Measurements from ENCODE around the gene SLC4A1. TPM values are rescaled to one million over a fixed set of nuclear protein-coding genes. Genes with fewer than 3 reads are reported as not detected.

Gene SLC4A1
- total RNA-seq, 1 experiment from 2014 or later: not detected

- Histone ChIP-seq H3K9me2 (replicated peaks; ENCODE audit: low read length) (no peaks in the 10 kb centered on the region), H3K4me3 (ENCODE audit: low read length) (no peak overlapping the region), H4K20me1 (ENCODE audit: low read length) (no peaks in the 10 kb centered on the region), H3K36me3 (ENCODE audit: low read depth, low read length) (peaks cover 68% of the 10 kb centered on the region), H3K9ac (ENCODE audit: low read length) (no peak overlapping the region), H3F3A (ENCODE audit: low read length, unreplicated experiment) (no peaks in the 10 kb centered on the region), H3K4me1 (ENCODE audit: insufficient read depth, low read length) (peaks cover 31% of the 10 kb centered on the region), H3K9me3 (ENCODE audit: low read length) (no peaks in the 10 kb centered on the region), H3K79me2 (ENCODE audit: low read length) (peaks cover 13% of the 10 kb centered on the region), H2AFZ (ENCODE audit: low read length) (no peak overlapping the region), H3K27ac (ENCODE audit: low read length) (no peak overlapping the region), H3K4me2 (ENCODE audit: low read length) (no peak overlapping the region), H3K27me3 (ENCODE audit: low read length) (no peaks in the 10 kb centered on the region)
- CTCF ChIA-PET: interaction anchor here (0.5 to 1.4 kb wide), 3 partner anchors 30 to 134 kb away, joined by 3 to 4 read pairs (median 3); no protein-coding TSS in a partner anchor
- POLR2A ChIA-PET (ENCODE audit: unreplicated experiment): no interaction called here
- no peak for TF ChIP-seq EZH2 (IDR thresholded peaks at IDR 0.05; ENCODE audit: low read length, unreplicated experiment)
- TF ChIP-seq CTCF (conservative IDR thresholded peaks at IDR 0.05; ENCODE audit: low read depth, low read length): no peak
- TF ChIP-seq EZH2phosphoT487 (IDR thresholded peaks at IDR 0.05; ENCODE audit: borderline replicate concordance, low read length): no peak
- ATAC-seq (no peak), DNase-seq (no peak)
- no TSS peak for BruUV-seq (replicated peaks)
- intact Hi-C loops (cut with micrococcal nuclease): no loop called here
Observed at GRCh38 chr17:44211281-44212265, 56.4 kb downstream of the SLC4A1 start.

- H3K9ac ChIP-seq (ENCODE audit: low read length): no peak overlapping the region
- ChIA-PET CTCF (interaction anchor here (0.5 to 1.5 kb wide), 8 partner anchors 8 to 135 kb away, joined by 3 to 11 read pairs (median 4); partner anchors contain the start of gene GRN), POLR2A (ENCODE audit: unreplicated experiment) (interaction anchor here (0.6 to 0.7 kb wide), 2 partner anchors 95 to 147 kb away, joined by 3 to 4 read pairs; no protein-coding TSS in a partner anchor)
Observed at GRCh38 chr17:44210342-44211192, 57.4 kb downstream of the SLC4A1 start.

More at GRCh38 chr17:44210342-44211192, 57.4 kb downstream of the SLC4A1 start:
- ATAC-seq: peak; percentile 81
- Histone ChIP-seq H3K4me2 (ENCODE audit: low read length) (peak overlapping the region; percentile 3; the same call in 1 of the 2 replicates), H3K36me3 (ENCODE audit: low read depth, low read length) (peaks cover 58% of the 10 kb centered on the region), H3K27ac (ENCODE audit: low read length) (peak overlapping the region; percentile 67), H3K4me3 (ENCODE audit: low read length) (no peak overlapping the region), H3K4me1 (ENCODE audit: insufficient read depth, low read length) (peaks cover 31% of the 10 kb centered on the region), H3F3A (ENCODE audit: low read length, unreplicated experiment) (no peaks in the 10 kb centered on the region), H3K79me2 (ENCODE audit: low read length) (peaks cover 3% of the 10 kb centered on the region; the same call in 1 of the 2 replicates), H4K20me1 (ENCODE audit: low read length) (no peaks in the 10 kb centered on the region), H3K9me2 (replicated peaks; ENCODE audit: low read length) (no peaks in the 10 kb centered on the region), H2AFZ (ENCODE audit: low read length) (no peak overlapping the region), H3K27me3 (ENCODE audit: low read length) (no peaks in the 10 kb centered on the region), H3K9me3 (ENCODE audit: low read length) (no peaks in the 10 kb centered on the region)
- DNase-seq: peak; percentile 85
- intact Hi-C loops (cut with micrococcal nuclease): loop anchor here (1.0 kb wide), 1 partner anchor 121 kb away; no protein-coding TSS in a partner anchor
- TF ChIP-seq EZH2phosphoT487 (IDR thresholded peaks at IDR 0.05; ENCODE audit: borderline replicate concordance, low read length): no peak
- TF ChIP-seq EZH2 (IDR thresholded peaks at IDR 0.05; ENCODE audit: low read length, unreplicated experiment): no peak
- peak; percentile 98 for TF ChIP-seq CTCF (conservative IDR thresholded peaks at IDR 0.05; ENCODE audit: low read depth, low read length)
- BruUV-seq (replicated peaks): no TSS peak

Data from PC-3 (cell line).